Lower lobe of right lung (tissue), 2 donors: Measurements from ENCODE around the gene C5orf46. TPM values are rescaled to one million over a fixed set of nuclear protein-coding genes. Genes with fewer than 3 reads are reported as not detected.

Experiments
- ATAC-seq, 2 donors: fragments of 200-7000 bp; cut with Tn5 transposase; one replicate each; pipeline ENCODE4 v1.9.1; 2020 to 2022; ENCODE audit warnings: mild to moderate bottlenecking in 2 of 2, moderate library complexity in 2 of 2
- DNase-seq: peaks from one replicate; pipeline ENCODE4 v3.0.0-alpha.2; 2020
- H3K27ac ChIP-seq: fragments of 200-600 bp; one replicate; pipeline ENCODE4 v1.8.0; 2022
- H3K27me3 ChIP-seq: fragments of 200-600 bp; one replicate; pipeline ENCODE4 v1.8.0; 2022; ENCODE audit warnings: low read depth
- H3K36me3 ChIP-seq: fragments of 200-600 bp; one replicate; pipeline ENCODE4 v1.8.0; 2022; ENCODE audit warnings: mild to moderate bottlenecking
- H3K4me1 ChIP-seq: fragments of 200-600 bp; one replicate; pipeline ENCODE4 v1.8.0; 2022
- H3K4me3 ChIP-seq: fragments of 200-600 bp; one replicate; pipeline ENCODE4 v1.8.0; 2022; ENCODE audit warnings: mild to moderate bottlenecking
- H3K9me3 ChIP-seq: fragments of 200-600 bp; one replicate; pipeline ENCODE4 v1.8.0; 2022
- intact Hi-C: fragments of 100-400 bp; cut with DNase I; formaldehyde crosslinking; loops from one replicate; pipeline ENCODE4 v1.11.0; 2022
- total RNA-seq: library from RNA; stranded (reverse); fragmentation: NEBNext Ultra II Directional; extraction: Animal tissue kit (Norgen Biotek cat#: 25700); gene quantifications from one replicate; pipeline ENCODE4 v1.2.1, GENCODE V29; 2021
- TF ChIP-seq, protein P1 (sequence below): fragments of 200-600 bp; IDR thresholded peaks from one replicate; pipeline ENCODE4 v1.8.0; 2022; ENCODE audit warnings: antibody characterized with exemption, mild to moderate bottlenecking
- donor health status: DM: no; HTN: yes; CAD: no; lungs with severe emphysema.

The C5orf46 gene
- total RNA-seq, 1 donor from 2014 or later: not detected

DNA sequence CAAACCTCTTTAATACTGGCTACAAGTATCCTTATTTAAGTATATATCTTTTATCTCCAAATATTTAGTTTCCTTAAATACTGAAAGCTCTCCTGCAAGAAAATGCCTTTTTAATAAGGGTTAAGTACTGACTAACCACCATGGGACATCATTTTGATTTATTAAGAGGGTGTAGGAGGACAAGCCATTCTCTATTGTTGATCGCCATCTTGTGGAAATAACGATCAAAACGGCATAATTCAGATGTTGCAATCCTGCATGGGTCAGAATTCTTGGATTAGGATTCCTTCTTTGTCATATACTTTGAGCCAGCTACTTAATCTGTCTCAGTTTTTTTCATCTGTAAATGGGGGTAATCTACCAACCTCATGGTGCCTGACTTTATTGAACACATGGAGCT is 28.7 kb upstream of the C5orf46 start:
- intact Hi-C loops: loop anchor here (10.0 kb wide), 1 partner anchor 50 kb away; no protein-coding TSS in a partner anchor
- no peak overlapping the region for H3K27ac ChIP-seq
- TF ChIP-seq, protein P1, sequence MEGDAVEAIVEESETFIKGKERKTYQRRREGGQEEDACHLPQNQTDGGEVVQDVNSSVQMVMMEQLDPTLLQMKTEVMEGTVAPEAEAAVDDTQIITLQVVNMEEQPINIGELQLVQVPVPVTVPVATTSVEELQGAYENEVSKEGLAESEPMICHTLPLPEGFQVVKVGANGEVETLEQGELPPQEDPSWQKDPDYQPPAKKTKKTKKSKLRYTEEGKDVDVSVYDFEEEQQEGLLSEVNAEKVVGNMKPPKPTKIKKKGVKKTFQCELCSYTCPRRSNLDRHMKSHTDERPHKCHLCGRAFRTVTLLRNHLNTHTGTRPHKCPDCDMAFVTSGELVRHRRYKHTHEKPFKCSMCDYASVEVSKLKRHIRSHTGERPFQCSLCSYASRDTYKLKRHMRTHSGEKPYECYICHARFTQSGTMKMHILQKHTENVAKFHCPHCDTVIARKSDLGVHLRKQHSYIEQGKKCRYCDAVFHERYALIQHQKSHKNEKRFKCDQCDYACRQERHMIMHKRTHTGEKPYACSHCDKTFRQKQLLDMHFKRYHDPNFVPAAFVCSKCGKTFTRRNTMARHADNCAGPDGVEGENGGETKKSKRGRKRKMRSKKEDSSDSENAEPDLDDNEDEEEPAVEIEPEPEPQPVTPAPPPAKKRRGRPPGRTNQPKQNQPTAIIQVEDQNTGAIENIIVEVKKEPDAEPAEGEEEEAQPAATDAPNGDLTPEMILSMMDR: peak; percentile 49
- H3K36me3 ChIP-seq: no peaks in the 10 kb centered on the region
- DNase-seq (no peak), ATAC-seq (peak; percentile 60 to 71)
- H3K4me1 ChIP-seq: no peaks in the 10 kb centered on the region
- no peak overlapping the region for H3K4me3 ChIP-seq
- H3K9me3 ChIP-seq: no peaks in the 10 kb centered on the region
- H3K27me3 ChIP-seq: no peaks in the 10 kb centered on the region

DNA sequence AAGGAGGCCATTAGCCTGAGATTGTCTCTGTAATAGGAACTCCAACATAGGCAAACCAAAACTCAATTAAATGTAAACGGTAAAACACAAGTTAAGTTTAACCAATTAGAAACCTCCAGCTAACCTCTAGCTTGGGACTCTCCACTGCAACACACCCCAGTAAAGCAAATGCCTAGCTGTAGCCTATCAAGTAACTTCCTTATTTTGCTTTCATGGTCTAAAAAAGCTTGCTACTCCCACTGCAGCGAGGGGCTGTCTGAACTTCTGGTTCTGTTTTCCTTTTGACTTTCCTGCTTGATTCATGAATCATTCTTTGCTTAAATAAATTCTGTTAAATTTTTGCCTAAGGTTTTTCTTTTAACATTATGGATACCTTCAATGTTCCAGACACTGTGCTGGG is 24.4 kb upstream of the C5orf46 start:
- no peak for DNase-seq
- TF ChIP-seq, protein P1: no peak
- Histone ChIP-seq H3K27me3 (no peaks in the 10 kb centered on the region), H3K36me3 (no peaks in the 10 kb centered on the region), H3K4me1 (no peaks in the 10 kb centered on the region), H3K27ac (no peak overlapping the region), H3K4me3 (no peak overlapping the region), H3K9me3 (no peaks in the 10 kb centered on the region)
- ATAC-seq: no peak
- intact Hi-C loops: loop anchor here (10.0 kb wide), 1 partner anchor 46 kb away; no protein-coding TSS in a partner anchor

DNA sequence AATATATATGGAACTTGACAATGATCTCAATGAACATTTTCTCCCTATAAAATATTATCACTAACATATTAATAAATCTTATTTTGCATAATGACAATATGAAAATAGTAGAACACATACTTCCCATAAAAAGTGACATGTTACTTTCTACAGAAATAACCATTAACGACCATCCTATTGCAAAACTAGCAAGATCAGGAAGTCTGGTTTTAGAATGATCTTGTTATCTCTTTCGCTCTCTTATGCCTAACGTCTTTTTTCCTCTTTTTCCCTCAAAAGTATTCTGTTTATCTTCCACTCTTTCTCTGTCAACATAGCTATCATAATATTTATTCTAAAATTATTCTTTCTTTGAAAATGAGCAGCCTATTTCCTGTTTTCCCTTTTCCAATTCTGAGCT is 21.6 kb upstream of the C5orf46 start:
- H3K4me1 ChIP-seq: no peaks in the 10 kb centered on the region
- H3K9me3 ChIP-seq: no peaks in the 10 kb centered on the region
- no peaks in the 10 kb centered on the region for H3K27me3 ChIP-seq
- H3K27ac ChIP-seq: no peak overlapping the region
- intact Hi-C loops: no loop called here
- DNase-seq (no peak), ATAC-seq (no peak)
- H3K4me3 ChIP-seq: no peak overlapping the region
- TF ChIP-seq, protein P1: no peak
- H3K36me3 ChIP-seq: no peaks in the 10 kb centered on the region

DNA sequence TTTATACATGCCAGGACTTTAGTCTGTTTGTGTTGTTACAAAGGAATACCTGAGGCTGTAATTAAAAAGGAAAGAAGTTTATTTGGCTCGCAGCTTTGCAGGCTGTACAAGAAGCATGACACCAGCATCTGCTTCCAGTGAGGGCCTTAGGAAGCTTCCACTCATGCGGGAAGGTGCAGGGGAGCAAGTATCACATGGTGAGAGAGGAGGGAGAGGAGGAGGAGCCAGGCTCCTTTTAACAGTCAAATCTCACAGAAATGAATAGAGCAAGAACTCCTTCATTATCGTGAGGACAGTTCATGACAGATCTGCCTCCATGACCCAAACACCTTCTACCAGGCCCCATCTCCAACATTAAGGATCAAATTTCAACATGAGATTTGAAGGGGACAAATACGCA is 18.7 kb upstream of the C5orf46 start:
- H3K4me3 ChIP-seq: no peak overlapping the region
- H3K9me3 ChIP-seq: no peaks in the 10 kb centered on the region
- H3K36me3 ChIP-seq: no peaks in the 10 kb centered on the region
- TF ChIP-seq, protein P1: no peak
- H3K27me3 ChIP-seq: no peaks in the 10 kb centered on the region
- ATAC-seq (no peak), DNase-seq (no peak)
- intact Hi-C loops: no loop called here
- no peaks in the 10 kb centered on the region for H3K4me1 ChIP-seq
- no peak overlapping the region for H3K27ac ChIP-seq

DNA sequence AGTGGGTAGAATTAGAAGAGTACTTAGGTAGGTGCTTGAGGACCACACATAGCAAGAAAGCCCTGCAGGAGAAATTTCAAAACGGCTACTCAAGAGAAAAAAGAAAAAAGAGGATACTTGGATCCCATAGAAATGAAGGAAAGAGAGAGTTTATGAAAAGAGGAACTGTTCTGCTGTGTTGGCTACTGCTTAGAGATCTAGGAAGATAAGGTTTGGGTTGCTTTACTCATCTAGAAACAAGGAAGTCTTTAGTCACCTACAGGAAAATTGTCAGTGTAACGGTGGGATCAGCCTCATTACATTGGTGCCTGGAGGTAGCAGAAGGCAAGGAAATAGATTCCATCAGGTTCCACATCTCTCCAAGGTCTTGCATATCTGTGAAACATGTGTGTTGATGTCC is 14.8 kb upstream of the C5orf46 start:
- H3K4me3 ChIP-seq: no peak overlapping the region
- no peaks in the 10 kb centered on the region for H3K36me3 ChIP-seq
- intact Hi-C loops: no loop called here
- no peak overlapping the region for H3K27ac ChIP-seq
- no peaks in the 10 kb centered on the region for H3K9me3 ChIP-seq
- no peak for DNase-seq
- ATAC-seq: no peak
- H3K27me3 ChIP-seq: no peaks in the 10 kb centered on the region
- no peaks in the 10 kb centered on the region for H3K4me1 ChIP-seq
- TF ChIP-seq, protein P1: no peak
